IgD-negative memory B cell (primary cell): ENCODE results near the gene CBARP. TPM values are rescaled to one million over a fixed set of nuclear protein-coding genes. Genes with fewer than 3 reads are reported as not detected.

Experiments
- H3K27ac Mint-ChIP-seq, 3 donors: one replicate each; pipeline ENCODE4 v1.8.0; 2020 to 2022; ENCODE audit warnings: mild to moderate bottlenecking in 3 of 3, mixed read lengths in 3 of 3, moderate library complexity in 1 of 3
- H3K27me3 Mint-ChIP-seq: one replicate; pipeline ENCODE4 v1.8.0; 2021; ENCODE audit warnings: mixed read lengths
- H3K36me3 Mint-ChIP-seq: one replicate; pipeline ENCODE4 v1.8.0; 2020; ENCODE audit warnings: mild to moderate bottlenecking, mixed read lengths
- H3K4me1 Mint-ChIP-seq, 3 donors: one replicate each; pipeline ENCODE4 v1.8.0; 2020 to 2022; ENCODE audit warnings: mixed read lengths in 3 of 3, mild to moderate bottlenecking in 1 of 3
- H3K4me3 Mint-ChIP-seq, 4 donors: one replicate each; pipeline ENCODE4 v1.8.0; 2020 to 2022; ENCODE audit warnings: mild to moderate bottlenecking in 4 of 4, mixed read lengths in 4 of 4, moderate library complexity in 3 of 4
- H3K9me3 Mint-ChIP-seq, 3 donors: one replicate each; pipeline ENCODE4 v1.8.0; 2020 to 2021; ENCODE audit warnings: mixed read lengths in 3 of 3, mild to moderate bottlenecking in 1 of 3
- polyA plus RNA-seq: library from polyadenylated mRNA; unstranded; fragments of 300-500 nt; fragmentation: Illumina TruSeq; gene quantifications from one replicate; pipeline ENCODE4 v1.2.3, GENCODE V29; 2021

The CBARP gene
- polyA plus RNA-seq, 1 donor from 2014 or later: not detected

GRCh38 chr19:1270854-1271527 is 33.2 kb upstream of the CBARP start:
- H3K4me1 Mint-ChIP-seq: peaks cover 33 to 35% (median 34%) of the 10 kb centered on the region in 3 donors

GRCh38 chr19:1270213-1270853 is 32.5 kb upstream of the CBARP start:
- H3K27ac Mint-ChIP-seq: peak overlapping the region; percentile 93 to 95 (median 95)
- H3K9me3 Mint-ChIP-seq: no peaks in the 10 kb centered on the region
- H3K36me3 Mint-ChIP-seq: peaks cover 5% of the 10 kb centered on the region
- no peaks in the 10 kb centered on the region for H3K27me3 Mint-ChIP-seq
- peaks cover 28 to 40% (median 38%) of the 10 kb centered on the region in 3 donors for H3K4me1 Mint-ChIP-seq
- peak overlapping the region; percentile 84 to 94 (median 90) for H3K4me3 Mint-ChIP-seq

More at GRCh38 chr19:1270854-1271527, 33.2 kb upstream of the CBARP start:
- Mint-ChIP-seq H3K27ac (peak overlapping the region; percentile 93 to 95 (median 95)), H3K9me3 (no peaks in the 10 kb centered on the region), H3K36me3 (peaks cover 5% of the 10 kb centered on the region), H3K4me3 (peak overlapping the region; percentile 84 to 94 (median 90)), H3K27me3 (no peaks in the 10 kb centered on the region)

GRCh38 chr19:1269478-1270212 is 31.8 kb upstream of the CBARP start:
- no peaks in the 10 kb centered on the region for H3K9me3 Mint-ChIP-seq
- peaks cover 5% of the 10 kb centered on the region for H3K36me3 Mint-ChIP-seq
- no peaks in the 10 kb centered on the region for H3K27me3 Mint-ChIP-seq
- peak overlapping the region; percentile 93 to 95 (median 95) for H3K27ac Mint-ChIP-seq
- peak overlapping the region; percentile 84 to 97 (median 92) for H3K4me3 Mint-ChIP-seq
- H3K4me1 Mint-ChIP-seq: peaks cover 34 to 46% (median 41%) of the 10 kb centered on the region in 3 donors

- Mint-ChIP-seq H3K27me3 (no peaks in the 10 kb centered on the region), H3K27ac (peak within 1 kb of the TSS; percentile 93 to 95 (median 95)), H3K4me1 (peaks cover 37 to 51% (median 43%) of the 10 kb centered on the region in 3 donors), H3K4me3 (peak within 1 kb of the TSS; percentile 84 to 97 (median 94)), H3K36me3 (peaks cover 5% of the 10 kb centered on the region), H3K9me3 (no peaks in the 10 kb centered on the region)
Measured at GRCh38 chr19:1269065-1269477, 31.3 kb upstream of the CBARP start, which contains the start of gene CIRBP. CIRBP (plus strand) TSS chr19:1269332; CDS start chr19:1270934, 1,602 bp downstream.

GRCh38 chr19:1268226-1269064 is 30.6 kb upstream of the CBARP start:
- Mint-ChIP-seq H3K9me3 (no peaks in the 10 kb centered on the region), H3K27me3 (no peaks in the 10 kb centered on the region), H3K27ac (peak overlapping the region; percentile 93 to 95 (median 94)), H3K4me1 (peaks cover 32 to 46% (median 41%) of the 10 kb centered on the region in 3 donors), H3K36me3 (peaks cover 5% of the 10 kb centered on the region), H3K4me3 (peak overlapping the region; percentile 75 to 97 (median 90))

GRCh38 chr19:1267477-1268225 is 29.8 kb upstream of the CBARP start:
- H3K36me3 Mint-ChIP-seq: peaks cover 2% of the 10 kb centered on the region
- H3K27me3 Mint-ChIP-seq: peaks cover 1% of the 10 kb centered on the region
- peaks cover 36 to 48% (median 41%) of the 10 kb centered on the region in 3 donors for H3K4me1 Mint-ChIP-seq
- H3K27ac Mint-ChIP-seq: peak overlapping the region; percentile 64 to 95 (median 80)
- H3K9me3 Mint-ChIP-seq: no peaks in the 10 kb centered on the region
- peak overlapping the region; percentile 67 to 97 (median 88) for H3K4me3 Mint-ChIP-seq

GRCh38 chr19:1266916-1267476 is 29.2 kb upstream of the CBARP start:
- Mint-ChIP-seq H3K9me3 (no peaks in the 10 kb centered on the region), H3K4me3 (peak overlapping the region; percentile 81 to 91 (median 82)), H3K27me3 (peaks cover 1% of the 10 kb centered on the region), H3K4me1 (peaks cover 32 to 43% (median 37%) of the 10 kb centered on the region in 3 donors), H3K27ac (peak overlapping the region; percentile 59 to 99 (median 95)), H3K36me3 (peaks cover 2% of the 10 kb centered on the region)

- Mint-ChIP-seq H3K4me3 (peak overlapping the region; percentile 78 to 91 (median 86)), H3K9me3 (no peaks in the 10 kb centered on the region), H3K27me3 (peaks cover 1% of the 10 kb centered on the region), H3K4me1 (peaks cover 36 to 46% (median 41%) of the 10 kb centered on the region in 3 donors), H3K27ac (peak overlapping the region; percentile 95 to 99 (median 99)), H3K36me3 (peaks cover 2% of the 10 kb centered on the region)
Measured at GRCh38 chr19:1266129-1266915, 28.5 kb upstream of the CBARP start.

- Mint-ChIP-seq H3K9me3 (no peaks in the 10 kb centered on the region), H3K27ac (peak overlapping the region; percentile 95 to 99 (median 99)), H3K4me1 (peaks cover 33 to 41% (median 38%) of the 10 kb centered on the region in 3 donors), H3K27me3 (peaks cover 1% of the 10 kb centered on the region), H3K36me3 (no peaks in the 10 kb centered on the region), H3K4me3 (peak overlapping the region; percentile 78 to 92 (median 88))
Measured at GRCh38 chr19:1265615-1266128, 27.9 kb upstream of the CBARP start.

- Mint-ChIP-seq H3K27ac (peak overlapping the region; percentile 95 to 99 (median 99)), H3K4me1 (peaks cover 27 to 38% (median 34%) of the 10 kb centered on the region in 3 donors), H3K36me3 (no peaks in the 10 kb centered on the region), H3K9me3 (no peaks in the 10 kb centered on the region), H3K4me3 (peak overlapping the region; percentile 78 to 92 (median 87)), H3K27me3 (peaks cover 1% of the 10 kb centered on the region)
Measured at GRCh38 chr19:1264801-1265614, 27.2 kb upstream of the CBARP start.

GRCh38 chr19:1263188-1263587 is 25.4 kb upstream of the CBARP start:
- Mint-ChIP-seq H3K27ac (peak overlapping the region; percentile 95 to 99 (median 99)), H3K36me3 (no peaks in the 10 kb centered on the region), H3K4me3 (peak overlapping the region; percentile 78 to 89 (median 82)), H3K27me3 (peaks cover 1% of the 10 kb centered on the region), H3K4me1 (peaks cover 34 to 37% (median 35%) of the 10 kb centered on the region in 3 donors), H3K9me3 (no peaks in the 10 kb centered on the region)
